Measurements from ENCODE around the gene LY86.

Gene LY86

GRCh38 chr6:6631053-6631452 lies 42.5 kb downstream of the LY86 start:
- CTCF ChIA-PET: interaction anchor here (0.6 kb wide), 1 partner anchor 685 kb away, joined by 3 read pairs; no protein-coding TSS in a partner anchor
- no peak for TF ChIP-seq CTCF (conservative IDR thresholded peaks at IDR 0.05; ENCODE audit: low read depth)
- no peak overlapping the region for H3K27ac ChIP-seq
- POLR2A ChIA-PET (ENCODE audit: low non-redundant PET): no interaction called here
- DNase-seq (ENCODE audit: low spot score): no peak

GRCh38 chr6:6631534-6632276 lies 43.2 kb downstream of the LY86 start:
- no peak for TF ChIP-seq CTCF (conservative IDR thresholded peaks at IDR 0.05; ENCODE audit: low read depth)
- no peak for DNase-seq (ENCODE audit: low spot score)
- H3K27ac ChIP-seq: no peak overlapping the region
- ChIA-PET POLR2A (ENCODE audit: low non-redundant PET) (no interaction called here), CTCF (interaction anchor here (0.6 kb wide), 1 partner anchor 685 kb away, joined by 3 read pairs; no protein-coding TSS in a partner anchor)

GRCh38 chr6:6633898-6634734 lies 45.6 kb downstream of the LY86 start:
- CTCF ChIA-PET: no interaction called here
- no peak overlapping the region for H3K27ac ChIP-seq
- POLR2A ChIA-PET (ENCODE audit: low non-redundant PET): no interaction called here
- TF ChIP-seq CTCF (conservative IDR thresholded peaks at IDR 0.05; ENCODE audit: low read depth): no peak
- DNase-seq (ENCODE audit: low spot score): no peak

GRCh38 chr6:6634735-6635075 lies 46.2 kb downstream of the LY86 start:
- TF ChIP-seq CTCF (conservative IDR thresholded peaks at IDR 0.05; ENCODE audit: low read depth): no peak
- ChIA-PET POLR2A (ENCODE audit: low non-redundant PET) (no interaction called here), CTCF (no interaction called here)
- no peak for DNase-seq (ENCODE audit: low spot score)
- H3K27ac ChIP-seq: no peak overlapping the region

DNA sequence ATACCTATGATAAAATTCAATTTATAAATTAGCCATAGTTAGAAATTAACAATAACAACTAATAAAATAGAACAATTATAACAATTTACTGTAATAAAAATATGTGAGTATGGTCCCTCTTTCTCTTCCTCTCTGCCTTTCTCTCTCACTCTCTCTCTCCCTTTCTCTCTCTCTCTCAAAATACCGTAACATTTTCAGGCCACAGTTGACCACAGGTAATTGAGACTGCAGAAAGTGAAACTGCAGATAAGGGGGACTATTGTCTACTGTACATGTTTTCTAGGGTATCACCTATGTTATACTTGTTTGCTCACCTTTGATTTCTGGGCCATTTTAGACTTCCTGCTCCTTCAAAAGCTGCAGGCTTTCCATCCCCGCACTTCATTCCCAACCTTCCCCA lies 46.8 kb downstream of the LY86 start:
- no peak overlapping the region for H3K27ac ChIP-seq
- ChIA-PET CTCF (no interaction called here), POLR2A (ENCODE audit: low non-redundant PET) (no interaction called here)
- no peak for DNase-seq (ENCODE audit: low spot score)
- no peak for TF ChIP-seq CTCF (conservative IDR thresholded peaks at IDR 0.05; ENCODE audit: low read depth)

GRCh38 chr6:6635869-6636268 lies 47.3 kb downstream of the LY86 start:
- no peak overlapping the region for H3K27ac ChIP-seq
- ChIA-PET POLR2A (ENCODE audit: low non-redundant PET) (no interaction called here), CTCF (no interaction called here)
- no peak for TF ChIP-seq CTCF (conservative IDR thresholded peaks at IDR 0.05; ENCODE audit: low read depth)
- DNase-seq (ENCODE audit: low spot score): no peak

Data from RWPE1 (cell line).